K562 (cell line): ENCODE results near the gene USP10. TPM values are rescaled to one million over a fixed set of nuclear protein-coding genes. Genes with fewer than 3 reads are reported as not detected.
A peak's percentile ranks its signal among the peaks of the same experiment; 100 is the strongest.

Source experiments
- ATF1 ChIP-seq, 2 experiments: fragments of 450-650 bp in 1 of 2; IDR thresholded peaks; 2 replicates each; pipeline ENCODE4 v1.6.1; 2016; ENCODE audit warnings: missing compliant biosample characterization in 1 of 2, missing genetic modification characterization in 1 of 2
- BCL6 ChIP-seq: fragments of 250-450 bp; sonication (Bioruptor Pico); IDR thresholded peaks from 2 replicates; pipeline ENCODE4 v1.4.0; 2020
- CAMTA2 ChIP-seq: fragments of 250-450 bp; sonication (Bioruptor Pico); conservative IDR thresholded peaks from 2 replicates; pipeline ENCODE4 v1.5.1; 2022
- MAFF ChIP-seq: IDR thresholded peaks from 2 replicates; pipeline ENCODE4 v1.6.1; 2012; ENCODE audit warnings: low read length, improper control_type of control experiment
- MYC ChIP-seq, 2 experiments: fragments of 250-450 bp in 1 of 2; sonication (Bioruptor Pico) in 1 of 2; IDR thresholded peaks; 2 replicates each; pipeline versions ENCODE4 v1.5.1 to v1.6.1; 2012 to 2021; ENCODE audit warnings: low read depth in 2 of 2, borderline replicate concordance in 1 of 2, improper control_type of control experiment in 1 of 2, low read length in 1 of 2, mild to moderate bottlenecking in 1 of 2, moderate library complexity in 1 of 2
- TBL1XR1 ChIP-seq, 2 experiments: IDR thresholded peaks; 2 replicates each; pipeline ENCODE4 v1.6.1; 2012; ENCODE audit warnings: improper control_type of control experiment in 2 of 2, low read length in 2 of 2, mild to moderate bottlenecking in 1 of 2
- polyA plus RNA-seq, 8 experiments: library from polyadenylated mRNA; depleted of rRNA in 4 of 8; stranded (reverse) in 5 of 8; unstranded in 3 of 8; fragments of >200 nt; fragmentation: Nextera tagmentation in 2 of 8; fragmentation: Illumina TruSeq in 1 of 8; extraction: Ambion mirVana in 2 of 8; extraction: Trizol in 1 of 8; gene quantifications; 2 replicates each; pipeline versions ENCODE4 v1.2.1 to v1.2.3, GENCODE V29; 2011 to 2014; ENCODE audit warnings: inconsistent platforms in 1 of 8, missing spikeins in 1 of 8
- total RNA-seq, 7 experiments: library from RNA; depleted of rRNA in 6 of 7; stranded (reverse); fragments of >200 nt in 6 of 7; fragmentation: Illumina TruSeq in 2 of 7; extraction: Trizol in 2 of 7; gene quantifications; 2 replicates each; pipeline versions ENCODE4 v1.2.1 to v1.2.3, GENCODE V29; 2011 to 2021; ENCODE audit warnings: low replicate concordance in 1 of 7
- TF ChIP-seq, protein P1 (sequence below): fragments of 450-650 bp; IDR thresholded peaks from 2 replicates; pipeline ENCODE4 v1.6.1; 2017; ENCODE audit warnings: antibody characterized with exemption
- TF ChIP-seq, protein P2 (sequence below): sonication (generic); formaldehyde crosslinking; IDR thresholded peaks from 2 replicates; pipeline ENCODE4 v1.8.1; 2022; ENCODE audit warnings: missing genetic modification reagents
- TF ChIP-seq, protein P3 (sequence below): fragments of 450-650 bp; IDR thresholded peaks from 2 replicates; pipeline ENCODE4 v1.6.1; 2016; ENCODE audit warnings: mild to moderate bottlenecking
- TF ChIP-seq, protein P4 (sequence below): fragments of 200-800 bp; sonication (Bioruptor generic); IDR thresholded peaks from 2 replicates; pipeline ENCODE4 v1.6.1; 2016; ENCODE audit warnings: missing genetic modification characterization, missing compliant biosample characterization
- TF ChIP-seq, protein P5 (sequence below): IDR thresholded peaks from 2 replicates; pipeline ENCODE4 v1.6.1; 2012; ENCODE audit warnings: low read depth, low read length, improper control_type of control experiment, borderline replicate concordance

Gene USP10
- total and polyA plus RNA-seq, 9 of the 15 experiments (the other 6 are each of a cell fraction or from before 2014, with no cell fraction given): 61.7 to 197 (median 116) TPM

DNA sequence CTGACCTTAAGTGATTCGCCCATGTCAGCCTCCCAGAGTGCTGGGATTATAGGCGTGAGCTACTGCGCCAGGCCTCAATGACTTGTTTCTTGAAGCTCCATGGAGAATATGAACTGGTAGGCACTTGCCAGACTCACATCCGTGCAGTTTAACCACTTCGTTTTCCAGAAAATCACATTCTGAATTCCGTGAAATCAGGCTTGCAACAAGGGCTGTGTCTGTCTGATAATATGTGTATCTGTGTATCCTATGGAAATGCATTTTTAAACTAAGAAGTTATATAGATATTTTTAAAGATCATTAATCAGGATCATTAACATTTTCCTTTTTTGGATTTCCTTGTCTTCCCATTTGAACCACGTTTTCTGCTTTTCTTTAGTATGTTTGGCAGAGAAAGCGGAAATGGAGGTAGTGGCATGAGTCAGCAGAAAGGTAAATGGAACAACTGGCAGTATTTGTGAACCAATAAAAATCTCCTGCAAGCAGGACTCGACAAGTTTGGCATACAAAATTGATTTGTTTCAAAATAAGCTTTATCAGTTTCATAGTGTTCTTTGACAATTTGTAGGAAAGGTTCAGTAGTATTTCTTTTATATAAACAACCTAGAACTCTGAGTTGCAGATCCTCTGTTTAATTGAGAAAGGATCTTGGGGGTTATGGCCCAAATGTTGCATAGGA is 33.0 kb downstream of the USP10 start (continued):
- TF ChIP-seq, protein P1, sequence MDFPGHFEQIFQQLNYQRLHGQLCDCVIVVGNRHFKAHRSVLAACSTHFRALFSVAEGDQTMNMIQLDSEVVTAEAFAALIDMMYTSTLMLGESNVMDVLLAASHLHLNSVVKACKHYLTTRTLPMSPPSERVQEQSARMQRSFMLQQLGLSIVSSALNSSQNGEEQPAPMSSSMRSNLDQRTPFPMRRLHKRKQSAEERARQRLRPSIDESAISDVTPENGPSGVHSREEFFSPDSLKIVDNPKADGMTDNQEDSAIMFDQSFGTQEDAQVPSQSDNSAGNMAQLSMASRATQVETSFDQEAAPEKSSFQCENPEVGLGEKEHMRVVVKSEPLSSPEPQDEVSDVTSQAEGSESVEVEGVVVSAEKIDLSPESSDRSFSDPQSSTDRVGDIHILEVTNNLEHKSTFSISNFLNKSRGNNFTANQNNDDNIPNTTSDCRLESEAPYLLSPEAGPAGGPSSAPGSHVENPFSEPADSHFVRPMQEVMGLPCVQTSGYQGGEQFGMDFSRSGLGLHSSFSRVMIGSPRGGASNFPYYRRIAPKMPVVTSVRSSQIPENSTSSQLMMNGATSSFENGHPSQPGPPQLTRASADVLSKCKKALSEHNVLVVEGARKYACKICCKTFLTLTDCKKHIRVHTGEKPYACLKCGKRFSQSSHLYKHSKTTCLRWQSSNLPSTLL: no peak
- TF ChIP-seq TBL1XR1 (IDR thresholded peaks at IDR 0.05; ENCODE audit: low read length in 2 of 2) (peak in 1 of 2 experiments; percentile 85; a peak in 3 of 4 replicates), MAFF (peak; percentile 99), MYC (IDR thresholded peaks at IDR 0.05; ENCODE audit: low read depth, low read length) (peak; percentile 70), MYC (CRISPR knock-in tag; IDR thresholded peaks at IDR 0.05; ENCODE audit: borderline replicate concordance, low read depth) (no peak), ATF1 (CRISPR knock-in tag; IDR thresholded peaks at IDR 0.05) (no peak), ATF1 (tag; IDR thresholded peaks at IDR 0.05) (peak; percentile 26; the same call in 1 of the 2 replicates), BCL6 (CRISPR knock-in tag) (no peak), CAMTA2 (CRISPR knock-in tag) (no peak)
- TF ChIP-seq, protein P2, sequence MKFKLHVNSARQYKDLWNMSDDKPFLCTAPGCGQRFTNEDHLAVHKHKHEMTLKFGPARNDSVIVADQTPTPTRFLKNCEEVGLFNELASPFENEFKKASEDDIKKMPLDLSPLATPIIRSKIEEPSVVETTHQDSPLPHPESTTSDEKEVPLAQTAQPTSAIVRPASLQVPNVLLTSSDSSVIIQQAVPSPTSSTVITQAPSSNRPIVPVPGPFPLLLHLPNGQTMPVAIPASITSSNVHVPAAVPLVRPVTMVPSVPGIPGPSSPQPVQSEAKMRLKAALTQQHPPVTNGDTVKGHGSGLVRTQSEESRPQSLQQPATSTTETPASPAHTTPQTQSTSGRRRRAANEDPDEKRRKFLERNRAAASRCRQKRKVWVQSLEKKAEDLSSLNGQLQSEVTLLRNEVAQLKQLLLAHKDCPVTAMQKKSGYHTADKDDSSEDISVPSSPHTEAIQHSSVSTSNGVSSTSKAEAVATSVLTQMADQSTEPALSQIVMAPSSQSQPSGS (CRISPR knock-in tag): no peak
- TF ChIP-seq, protein P3, sequence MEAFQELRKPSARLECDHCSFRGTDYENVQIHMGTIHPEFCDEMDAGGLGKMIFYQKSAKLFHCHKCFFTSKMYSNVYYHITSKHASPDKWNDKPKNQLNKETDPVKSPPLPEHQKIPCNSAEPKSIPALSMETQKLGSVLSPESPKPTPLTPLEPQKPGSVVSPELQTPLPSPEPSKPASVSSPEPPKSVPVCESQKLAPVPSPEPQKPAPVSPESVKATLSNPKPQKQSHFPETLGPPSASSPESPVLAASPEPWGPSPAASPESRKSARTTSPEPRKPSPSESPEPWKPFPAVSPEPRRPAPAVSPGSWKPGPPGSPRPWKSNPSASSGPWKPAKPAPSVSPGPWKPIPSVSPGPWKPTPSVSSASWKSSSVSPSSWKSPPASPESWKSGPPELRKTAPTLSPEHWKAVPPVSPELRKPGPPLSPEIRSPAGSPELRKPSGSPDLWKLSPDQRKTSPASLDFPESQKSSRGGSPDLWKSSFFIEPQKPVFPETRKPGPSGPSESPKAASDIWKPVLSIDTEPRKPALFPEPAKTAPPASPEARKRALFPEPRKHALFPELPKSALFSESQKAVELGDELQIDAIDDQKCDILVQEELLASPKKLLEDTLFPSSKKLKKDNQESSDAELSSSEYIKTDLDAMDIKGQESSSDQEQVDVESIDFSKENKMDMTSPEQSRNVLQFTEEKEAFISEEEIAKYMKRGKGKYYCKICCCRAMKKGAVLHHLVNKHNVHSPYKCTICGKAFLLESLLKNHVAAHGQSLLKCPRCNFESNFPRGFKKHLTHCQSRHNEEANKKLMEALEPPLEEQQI: peak; percentile 62
- TF ChIP-seq, protein P4, sequence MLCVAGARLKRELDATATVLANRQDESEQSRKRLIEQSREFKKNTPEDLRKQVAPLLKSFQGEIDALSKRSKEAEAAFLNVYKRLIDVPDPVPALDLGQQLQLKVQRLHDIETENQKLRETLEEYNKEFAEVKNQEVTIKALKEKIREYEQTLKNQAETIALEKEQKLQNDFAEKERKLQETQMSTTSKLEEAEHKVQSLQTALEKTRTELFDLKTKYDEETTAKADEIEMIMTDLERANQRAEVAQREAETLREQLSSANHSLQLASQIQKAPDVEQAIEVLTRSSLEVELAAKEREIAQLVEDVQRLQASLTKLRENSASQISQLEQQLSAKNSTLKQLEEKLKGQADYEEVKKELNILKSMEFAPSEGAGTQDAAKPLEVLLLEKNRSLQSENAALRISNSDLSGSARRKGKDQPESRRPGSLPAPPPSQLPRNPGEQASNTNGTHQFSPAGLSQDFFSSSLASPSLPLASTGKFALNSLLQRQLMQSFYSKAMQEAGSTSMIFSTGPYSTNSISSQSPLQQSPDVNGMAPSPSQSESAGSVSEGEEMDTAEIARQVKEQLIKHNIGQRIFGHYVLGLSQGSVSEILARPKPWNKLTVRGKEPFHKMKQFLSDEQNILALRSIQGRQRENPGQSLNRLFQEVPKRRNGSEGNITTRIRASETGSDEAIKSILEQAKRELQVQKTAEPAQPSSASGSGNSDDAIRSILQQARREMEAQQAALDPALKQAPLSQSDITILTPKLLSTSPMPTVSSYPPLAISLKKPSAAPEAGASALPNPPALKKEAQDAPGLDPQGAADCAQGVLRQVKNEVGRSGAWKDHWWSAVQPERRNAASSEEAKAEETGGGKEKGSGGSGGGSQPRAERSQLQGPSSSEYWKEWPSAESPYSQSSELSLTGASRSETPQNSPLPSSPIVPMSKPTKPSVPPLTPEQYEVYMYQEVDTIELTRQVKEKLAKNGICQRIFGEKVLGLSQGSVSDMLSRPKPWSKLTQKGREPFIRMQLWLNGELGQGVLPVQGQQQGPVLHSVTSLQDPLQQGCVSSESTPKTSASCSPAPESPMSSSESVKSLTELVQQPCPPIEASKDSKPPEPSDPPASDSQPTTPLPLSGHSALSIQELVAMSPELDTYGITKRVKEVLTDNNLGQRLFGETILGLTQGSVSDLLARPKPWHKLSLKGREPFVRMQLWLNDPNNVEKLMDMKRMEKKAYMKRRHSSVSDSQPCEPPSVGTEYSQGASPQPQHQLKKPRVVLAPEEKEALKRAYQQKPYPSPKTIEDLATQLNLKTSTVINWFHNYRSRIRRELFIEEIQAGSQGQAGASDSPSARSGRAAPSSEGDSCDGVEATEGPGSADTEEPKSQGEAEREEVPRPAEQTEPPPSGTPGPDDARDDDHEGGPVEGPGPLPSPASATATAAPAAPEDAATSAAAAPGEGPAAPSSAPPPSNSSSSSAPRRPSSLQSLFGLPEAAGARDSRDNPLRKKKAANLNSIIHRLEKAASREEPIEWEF (CRISPR knock-in tag): peak; percentile 73; the same call in 1 of the 2 replicates
- TF ChIP-seq, protein P5, sequence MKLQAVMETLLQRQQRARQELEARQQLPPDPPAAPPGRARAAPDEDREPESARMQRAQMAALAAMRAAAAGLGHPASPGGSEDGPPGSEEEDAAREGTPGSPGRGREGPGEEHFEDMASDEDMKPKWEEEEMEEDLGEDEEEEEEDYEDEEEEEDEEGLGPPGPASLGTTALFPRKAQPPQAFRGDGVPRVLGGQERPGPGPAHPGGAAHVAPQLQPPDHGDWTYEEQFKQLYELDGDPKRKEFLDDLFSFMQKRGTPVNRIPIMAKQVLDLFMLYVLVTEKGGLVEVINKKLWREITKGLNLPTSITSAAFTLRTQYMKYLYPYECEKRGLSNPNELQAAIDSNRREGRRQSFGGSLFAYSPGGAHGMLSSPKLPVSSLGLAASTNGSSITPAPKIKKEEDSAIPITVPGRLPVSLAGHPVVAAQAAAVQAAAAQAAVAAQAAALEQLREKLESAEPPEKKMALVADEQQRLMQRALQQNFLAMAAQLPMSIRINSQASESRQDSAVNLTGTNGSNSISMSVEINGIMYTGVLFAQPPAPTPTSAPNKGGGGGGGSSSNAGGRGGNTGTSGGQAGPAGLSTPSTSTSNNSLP: peak; percentile 81
